Fibroblast of lung (primary cell): ENCODE measurements around the gene TXNDC11.

ENCODE experiments used
- CTCF ChIP-seq, 2 donors: IDR thresholded peaks in 1 of 2; conservative IDR thresholded peaks in 1 of 2; 1 replicate in 1 of 2; 2 replicates in 1 of 2; pipeline ENCODE4 v1.5.1; 2011 to 2012; ENCODE audit warnings: low read length in 2 of 2, control low read depth in 1 of 2, inconsistent platforms in 1 of 2, low read depth in 1 of 2, mild to moderate bottlenecking in 1 of 2
- EZH2 ChIP-seq: IDR thresholded peaks from 2 replicates; pipeline ENCODE4 v1.5.1; 2012; ENCODE audit warnings: low read length, control low read depth, mild to moderate bottlenecking; ENCODE audit errors: missing control alignments

DNA sequence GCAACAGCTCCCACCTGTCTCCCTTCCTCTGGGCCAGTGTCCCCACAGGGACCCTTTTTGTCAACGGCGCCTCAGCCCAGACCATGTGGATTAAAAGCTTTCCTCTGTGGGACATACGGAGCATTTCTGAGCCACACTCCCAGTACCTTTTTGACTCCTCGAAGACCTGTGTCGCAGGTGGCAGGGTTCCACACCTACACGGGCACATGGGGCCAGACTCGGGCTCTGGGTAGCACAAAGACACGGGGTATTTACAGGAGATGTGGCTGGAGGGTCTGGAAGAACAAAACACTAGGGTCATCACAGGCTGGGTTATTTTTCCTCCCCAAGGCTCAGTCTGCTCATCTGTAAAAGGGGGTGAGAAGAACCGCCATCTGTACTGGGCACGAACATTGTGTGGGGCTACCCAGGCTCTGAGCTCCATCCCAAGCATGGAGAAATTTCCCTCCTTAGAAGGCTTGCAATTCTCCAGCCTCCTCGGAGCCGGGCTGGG is 106.9 kb downstream of the TXNDC11 start:
- TF ChIP-seq CTCF (conservative IDR thresholded peaks at IDR 0.05 in 1 of 2, IDR thresholded peaks at IDR 0.05 in 1 of 2; ENCODE audit: low read depth in 1 of 2, low read length in 2 of 2) (no peak), EZH2 (no peak)
